GM19193 (cell line): ENCODE data around the gene NEDD4L.

Experiments used
- POLR2A ChIP-seq: IDR thresholded peaks from 4 replicates; pipeline ENCODE4 v1.6.1; 2011; ENCODE audit not compliant: insufficient read depth, insufficient read length; ENCODE audit errors: extremely low read depth

Gene NEDD4L

DNA sequence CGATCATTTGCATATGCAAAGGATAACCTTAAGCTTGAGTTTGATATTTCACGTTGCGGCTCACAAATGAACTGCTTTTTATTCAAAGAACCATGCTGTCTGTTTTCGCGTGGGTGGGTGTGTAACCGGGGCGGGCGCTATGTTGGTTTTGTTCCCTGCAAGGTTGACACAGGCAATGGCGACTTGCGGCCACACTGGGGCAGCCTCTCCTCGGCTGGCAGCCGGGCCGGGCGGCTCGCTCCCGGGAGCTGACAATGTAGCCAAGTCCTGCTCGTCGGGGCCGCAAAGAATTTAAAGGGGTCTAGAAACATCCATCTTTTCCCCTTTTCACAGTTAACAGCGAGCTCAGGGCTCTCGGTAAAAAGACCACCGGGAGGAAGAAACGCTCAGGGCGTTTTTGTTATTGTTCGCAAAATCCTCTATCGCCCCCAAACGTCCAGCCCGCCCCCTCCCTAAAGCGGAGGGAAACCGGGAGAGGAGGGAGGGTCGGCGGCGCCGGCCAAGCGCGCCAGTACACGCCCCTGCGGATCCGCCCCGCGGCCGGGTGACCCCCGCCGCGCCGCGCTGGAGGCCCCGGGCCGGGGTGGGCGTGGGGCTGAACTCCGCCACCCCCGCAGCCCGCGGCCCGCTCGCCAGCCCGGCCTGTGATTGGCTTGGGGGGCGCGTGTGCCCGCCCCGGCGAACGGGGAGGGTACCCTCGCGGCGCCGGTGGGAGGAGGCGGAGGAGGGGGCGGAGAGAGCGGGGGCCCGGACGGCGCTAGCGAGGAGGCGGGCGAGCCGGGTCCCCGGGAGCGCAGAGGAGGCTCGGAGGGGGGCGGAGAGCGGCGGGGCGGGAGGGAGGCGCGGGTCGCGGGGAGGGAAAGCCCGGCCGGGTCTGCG lies at the start of gene NEDD4L:
TSS of gene NEDD4L (plus strand) at position 736 of the 879 bp plus-strand sequence. CDS start 435 bp downstream, outside the sequence.
- TF ChIP-seq POLR2A, result no peak

- no peak for TF ChIP-seq POLR2A
These were observed 48.7 kb upstream of the NEDD4L start for GRCh38 chr18:57995331-57995730.

GRCh38 chr18:57997820-57998219 lies 46.2 kb upstream of the NEDD4L start:
- no peak for TF ChIP-seq POLR2A

- no peak for TF ChIP-seq POLR2A
These were observed 45.6 kb upstream of the NEDD4L start for GRCh38 chr18:57998461-57998860.

DNA sequence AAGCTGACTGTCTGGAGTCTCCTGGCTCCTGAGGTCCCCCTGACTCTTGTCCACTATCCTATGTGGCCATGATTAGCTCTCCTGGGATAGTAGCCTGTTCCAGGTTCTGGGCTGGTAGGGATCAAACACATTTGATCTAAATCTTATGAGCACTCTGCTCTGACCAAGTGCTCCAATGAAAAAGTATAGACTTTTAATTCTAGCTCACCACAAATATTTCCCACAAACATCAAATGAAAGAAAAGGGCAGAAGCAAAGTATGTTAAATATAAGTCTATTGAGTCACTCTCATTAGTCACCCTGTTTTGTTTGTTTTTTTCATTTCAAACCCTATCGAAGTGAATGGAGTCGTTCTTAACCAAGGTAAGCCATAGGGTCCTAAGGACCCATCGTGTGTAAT lies 39.7 kb upstream of the NEDD4L start:
- no peak for TF ChIP-seq POLR2A

GRCh38 chr18:58005011-58005410 lies 39.0 kb upstream of the NEDD4L start:
- TF ChIP-seq POLR2A, result no peak

GRCh38 chr18:58005885-58006523 lies 38.0 kb upstream of the NEDD4L start:
- TF ChIP-seq POLR2A, result no peak

DNA sequence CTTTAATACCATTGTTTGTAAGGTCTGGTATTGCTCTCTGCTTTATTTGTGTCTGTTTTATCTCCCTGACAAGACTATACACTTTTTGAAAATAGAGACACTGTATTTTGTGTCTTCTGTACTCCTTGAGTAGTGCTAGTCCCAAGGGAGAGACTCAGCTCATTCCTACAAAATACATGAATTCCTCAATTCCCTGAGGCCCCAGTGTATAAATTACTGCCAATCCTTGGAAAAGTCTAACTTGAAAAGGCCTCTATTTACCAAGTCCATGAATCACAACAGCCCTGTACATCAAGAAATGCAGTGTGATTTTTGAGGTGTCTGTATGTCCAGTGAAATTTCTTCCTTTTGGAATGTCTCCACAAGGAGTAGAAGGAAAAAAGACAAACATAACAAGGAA lies 34.9 kb upstream of the NEDD4L start:
- no peak for TF ChIP-seq POLR2A

DNA sequence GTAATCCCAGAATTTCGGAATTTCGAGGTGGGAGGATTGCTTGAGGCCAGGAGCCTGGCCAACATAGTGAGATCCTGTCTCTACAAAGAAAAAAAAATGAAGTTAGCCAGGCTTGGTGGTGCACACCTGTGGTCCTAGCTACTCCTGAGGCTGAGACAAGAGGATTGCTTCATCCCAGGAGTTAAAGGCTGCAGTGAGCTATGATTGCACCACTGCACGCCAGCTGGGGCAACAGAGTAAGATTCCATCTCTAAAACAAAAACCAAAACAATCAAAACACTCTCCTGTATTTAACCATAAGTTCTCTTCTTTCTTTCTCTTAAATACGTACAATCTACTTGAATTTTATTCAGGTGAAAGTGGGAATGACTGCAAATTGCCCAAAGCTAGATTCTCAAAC lies 33.8 kb upstream of the NEDD4L start:
- TF ChIP-seq POLR2A, result no peak

DNA sequence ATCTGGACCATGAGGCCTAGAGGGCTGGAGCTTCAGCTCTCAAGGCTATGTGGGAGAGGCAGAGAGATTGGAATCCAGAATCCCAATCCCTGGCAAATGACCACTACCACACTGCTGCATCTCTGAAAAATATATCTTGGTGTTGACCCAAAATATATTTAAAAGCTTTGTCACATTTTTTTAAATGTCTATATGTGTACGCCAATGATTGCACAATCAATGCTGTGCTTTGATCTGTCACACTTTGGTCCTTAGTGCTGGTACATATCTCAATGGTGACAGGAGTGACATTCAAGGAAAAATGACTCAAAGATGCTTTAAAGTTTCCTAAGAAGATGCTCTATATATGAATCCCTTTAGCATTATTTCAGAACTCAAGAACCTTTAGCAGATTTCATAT lies 31.7 kb upstream of the NEDD4L start:
- TF ChIP-seq POLR2A, result no peak

DNA sequence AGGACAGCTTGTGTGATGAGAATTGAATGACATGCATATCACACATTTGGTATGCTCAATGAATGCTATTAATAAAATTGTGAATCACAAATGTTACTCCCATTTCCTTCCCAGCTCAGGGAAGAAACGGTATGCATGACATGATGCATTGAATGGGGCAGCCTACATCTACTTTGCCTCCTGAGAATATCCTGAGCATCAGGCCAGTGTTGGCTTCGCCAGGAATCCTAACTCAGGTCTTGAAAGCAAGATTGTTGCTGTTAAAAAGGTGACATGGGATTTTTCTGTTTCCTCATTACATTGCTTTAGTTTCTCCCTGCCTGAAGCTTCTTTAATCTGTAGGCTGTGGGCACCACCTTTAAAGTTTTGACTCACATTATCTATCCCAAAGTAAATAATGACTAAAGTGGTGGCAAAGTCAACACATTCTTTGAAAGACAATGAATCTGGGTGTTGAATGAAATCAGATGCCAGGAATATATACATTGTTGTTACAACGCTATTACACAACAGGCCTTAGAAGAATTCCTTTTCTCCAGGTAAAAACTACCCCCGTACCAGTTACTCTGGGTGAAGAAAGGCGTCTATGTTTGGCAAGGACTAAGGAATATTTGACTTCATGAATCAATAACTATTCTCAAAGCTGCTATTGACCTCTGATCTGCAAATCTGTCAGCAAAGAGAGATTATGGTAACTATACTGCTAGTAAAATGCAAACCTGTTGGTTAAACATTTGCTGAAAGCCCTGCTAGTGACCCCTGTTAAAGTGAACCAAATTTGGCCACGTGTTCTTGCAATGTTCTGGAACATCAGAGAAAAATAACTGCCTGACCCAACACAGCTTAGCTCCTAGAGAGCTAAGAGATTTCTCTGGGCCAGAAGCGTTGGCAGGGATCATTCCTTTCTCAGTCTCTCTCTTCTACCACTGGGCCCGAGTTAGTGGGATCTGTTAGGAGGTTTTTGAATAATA lies 30.5 kb upstream of the NEDD4L start:
- TF ChIP-seq POLR2A, result no peak

DNA sequence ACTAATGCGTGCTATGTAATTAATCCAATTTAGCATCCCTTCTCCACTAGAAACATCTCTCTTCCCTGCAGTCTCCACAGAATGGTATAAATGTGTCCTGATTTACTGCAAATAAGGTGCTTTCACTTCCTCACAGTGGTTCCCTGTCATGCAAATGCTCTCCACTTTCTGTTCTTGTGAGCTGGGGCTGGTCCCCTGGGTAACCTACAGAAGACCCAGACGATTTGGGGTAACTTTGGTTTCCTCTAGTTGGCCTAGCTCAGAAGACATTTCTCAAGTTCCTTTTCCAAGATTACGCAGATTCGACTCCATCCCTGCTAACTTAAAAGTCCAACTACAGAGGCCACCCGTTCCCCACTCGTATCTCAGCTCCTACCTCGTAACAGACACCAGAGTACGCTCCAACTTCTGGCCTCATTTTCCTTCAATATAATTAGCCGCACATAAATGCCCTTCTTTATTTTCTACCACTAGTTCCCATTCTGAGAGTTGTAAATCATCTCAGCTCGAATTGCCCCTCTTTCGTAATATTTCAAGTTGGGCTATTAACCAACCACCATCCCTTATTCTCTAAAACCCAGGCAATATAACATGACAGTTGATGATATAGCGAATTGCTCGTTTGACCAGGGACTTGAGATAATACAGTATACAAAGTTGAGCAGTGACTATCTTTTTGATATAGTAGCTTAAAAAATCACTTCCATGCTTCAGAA lies 28.8 kb upstream of the NEDD4L start:
- TF ChIP-seq POLR2A, result no peak

- no peak for TF ChIP-seq POLR2A
These were observed 26.8 kb upstream of the NEDD4L start for GRCh38 chr18:58017267-58017666.

DNA sequence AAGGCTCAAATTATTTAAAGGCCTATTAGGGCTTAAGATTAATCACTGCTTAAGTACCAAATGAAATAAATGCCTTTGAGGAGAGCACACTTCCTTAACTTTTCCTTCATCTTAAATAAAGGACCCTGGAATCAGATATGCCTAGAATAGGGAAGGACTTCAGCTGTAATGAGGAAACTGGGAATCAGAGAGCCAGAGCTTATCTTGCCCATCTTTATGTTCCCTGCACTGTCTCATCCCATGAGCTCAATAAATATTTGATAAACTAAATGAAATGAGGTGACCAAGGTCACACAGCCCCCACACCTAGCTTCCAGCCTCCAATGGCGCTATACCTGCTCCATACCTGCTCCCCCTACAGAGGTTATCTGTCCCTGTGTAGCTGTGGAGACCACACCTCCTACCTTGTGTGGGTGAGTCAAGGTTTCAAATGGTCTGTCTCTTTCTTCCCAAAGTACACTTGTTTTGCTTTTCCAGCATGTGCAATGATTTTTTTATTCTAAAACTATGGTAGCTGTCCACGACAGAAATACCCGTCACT lies 23.4 kb upstream of the NEDD4L start:
- no peak for TF ChIP-seq POLR2A
